SK-N-DZ (cell line): ENCODE results near the gene SCG2. TPM values are rescaled to one million over a fixed set of nuclear protein-coding genes. Genes with fewer than 3 reads are reported as not detected.
A peak's percentile ranks its signal among the peaks of the same experiment; 100 is the strongest.

Experiments used
- DNase-seq: peaks from one replicate; pipeline ENCODE4 v3.0.0-alpha.2; 2015; ENCODE audit warnings: low spot score
- polyA plus RNA-seq, 2 experiments: library from polyadenylated mRNA; depleted of rRNA; stranded (reverse); fragments of >200 nt; gene quantifications; 2 replicates each; pipeline ENCODE4 v1.2.3, GENCODE V29; 2014

Gene SCG2
- 54.6 and 64.5 TPM in 2 replicates for polyA plus RNA-seq (2014; cell fraction: cytosol; rRNA removed)
- polyA plus RNA-seq (2014; cell fraction: nucleus; rRNA removed): 22.2 and 22.7 TPM in 2 replicates

GRCh38 chr2:223601932-223602666 is at the start of gene SCG2:
Gene SCG2, minus strand, starts transcription at chr2:223602361. Its CDS starts 3,079 bp downstream, at chr2:223599282.
- peak; percentile 84 for DNase-seq

- DNase-seq: no peak
Measured at GRCh38 chr2:223649554-223650533, 47.7 kb upstream of the SCG2 start.

GRCh38 chr2:223648755-223649154 is 46.6 kb upstream of the SCG2 start:
- DNase-seq: no peak

- no peak for DNase-seq
Measured at GRCh38 chr2:223647258-223647952, 45.2 kb upstream of the SCG2 start.

GRCh38 chr2:223644136-223644535 is 42.0 kb upstream of the SCG2 start:
- no peak for DNase-seq

- no peak for DNase-seq
Measured at GRCh38 chr2:223643309-223643708, 41.1 kb upstream of the SCG2 start.

- no peak for DNase-seq
Measured at GRCh38 chr2:223642506-223642905, 40.3 kb upstream of the SCG2 start.

GRCh38 chr2:223641082-223641481 is 38.9 kb upstream of the SCG2 start:
- peak; percentile 22 for DNase-seq

GRCh38 chr2:223635080-223635479 is 32.9 kb upstream of the SCG2 start:
- no peak for DNase-seq

- DNase-seq: no peak
Measured at GRCh38 chr2:223634238-223634637, 32.1 kb upstream of the SCG2 start.

- DNase-seq: peak; percentile 58
Measured at GRCh38 chr2:223633656-223634055, 31.5 kb upstream of the SCG2 start.

- no peak for DNase-seq
Measured at GRCh38 chr2:223632826-223633225, 30.7 kb upstream of the SCG2 start.

- DNase-seq: no peak
Measured at GRCh38 chr2:223626716-223627115, 24.6 kb upstream of the SCG2 start.

- no peak for DNase-seq
Measured at GRCh38 chr2:223625652-223626051, 23.5 kb upstream of the SCG2 start.

GRCh38 chr2:223621901-223622300 is 19.7 kb upstream of the SCG2 start:
- DNase-seq: no peak

GRCh38 chr2:223619486-223620129 is 17.4 kb upstream of the SCG2 start:
- DNase-seq: no peak

GRCh38 chr2:223618172-223619035 is 16.2 kb upstream of the SCG2 start:
- no peak for DNase-seq

GRCh38 chr2:223614534-223614933 is 12.4 kb upstream of the SCG2 start:
- peak; percentile 56 for DNase-seq

GRCh38 chr2:223613017-223613950 is 11.1 kb upstream of the SCG2 start:
- DNase-seq: peak; percentile 84
